ENCODE measurements around the gene RTN4RL2. TPM values are rescaled to one million over a fixed set of nuclear protein-coding genes. Genes with fewer than 3 reads are reported as not detected.

Gene RTN4RL2
- total and polyA plus RNA-seq, 2 donors (not counting 3 experiments of a cell fraction or from before 2014, with no cell fraction given) = 0.35 to 1.3 TPM

- DNase-seq (ENCODE audit: low read depth, low spot score) (no peak), FAIRE-seq (no peak)
- H3K4me2 ChIP-seq (ENCODE audit: insufficient read depth, low read length) = peak overlapping the region; percentile 88
- ChIA-PET POLR2A (no interaction called here), CTCF (interaction anchor here (0.9 to 9.0 kb wide), 7 partner anchors 11 to 128 kb away, joined by 3 to 166 read pairs (median 9); partner anchors contain the start of genes RTN4RL2 and TIMM10)
- H3K9me1 ChIP-seq (replicated peaks; ENCODE audit: control insufficient read depth, extremely low read depth, insufficient read depth, low read length) = no peaks in the 10 kb centered on the region
- BruUV-seq (replicated peaks) = no TSS peak
- peak overlapping the region; percentile 64 to 79 (median 68) for H3K4me3 ChIP-seq (replicated peaks in 1 of 3; ENCODE audit: insufficient read depth in 1 of 3, low read depth in 1 of 3, low read length in 3 of 3)
- dilution Hi-C loops (cut with MboI; ENCODE audit: extremely low pct_ligation_motif_present, low sequenced_read_pairs) (no loop called here), intact Hi-C loops (cut with micrococcal nuclease) (loop anchor here (1.0 kb wide), 1 partner anchor 17 kb away; no protein-coding TSS in a partner anchor)
- TF ChIP-seq EZH2 (IDR thresholded peaks at IDR 0.05; ENCODE audit: borderline replicate concordance, low read depth, low read length, severe bottlenecking) (no peak), GATA2 (IDR thresholded peaks at IDR 0.05; ENCODE audit: insufficient read depth, insufficient read length, low read depth, low read length) (no peak), POLR2AphosphoS5 (IDR thresholded peaks at IDR 0.05; ENCODE audit: insufficient read depth, low read depth, low read length) (no peak), POLR2A (IDR thresholded peaks at IDR 0.05; ENCODE audit: low read depth, low read length) (no peak), MYC (IDR thresholded peaks at IDR 0.05; ENCODE audit: low read depth, low read length) (no peak), CTCF (IDR thresholded peaks at IDR 0.05; ENCODE audit: extremely low read depth in 1 of 2, insufficient read depth in 1 of 2, low read depth in 1 of 2, low read length in 2 of 2) (no peak)
- no peaks in the 10 kb centered on the region for H4K20me1 ChIP-seq (replicated peaks; ENCODE audit: control insufficient read depth, extremely low read depth, insufficient read depth, low read length)
- no peaks in the 10 kb centered on the region for H3K79me2 ChIP-seq (ENCODE audit: control insufficient read depth, insufficient read depth, low read length)
- peak overlapping the region; percentile 62 for H3K9ac ChIP-seq (replicated peaks; ENCODE audit: extremely low read depth, insufficient read depth, low read length)
- no peaks in the 10 kb centered on the region for H3K36me3 ChIP-seq (ENCODE audit: control insufficient read depth in 2 of 2, extremely low read depth in 1 of 2, insufficient read depth in 2 of 2, low read length in 2 of 2)
- no peak overlapping the region for H3K27ac ChIP-seq (ENCODE audit: insufficient read depth, low read depth, low read length)
- peak overlapping the region; percentile 94 for H2AFZ ChIP-seq (ENCODE audit: low read depth, low read length)
- H3K27me3 ChIP-seq (ENCODE audit: control insufficient read depth in 2 of 2, insufficient read depth in 2 of 2, low read length in 2 of 2) = no peaks in the 10 kb centered on the region
- H3K4me1 ChIP-seq (ENCODE audit: control insufficient read depth, extremely low read depth, insufficient read depth, low read length) = peaks cover 9% of the 10 kb centered on the region
- H3K9me3 ChIP-seq (replicated peaks; ENCODE audit: control insufficient read depth, insufficient read depth, low read length) = no peaks in the 10 kb centered on the region
Observed at GRCh38 chr11:57516061-57516443, 55.7 kb downstream of the RTN4RL2 start.

GRCh38 chr11:57521116-57521515 is 60.8 kb downstream of the RTN4RL2 start:
- no peaks in the 10 kb centered on the region for H3K9me3 ChIP-seq (replicated peaks; ENCODE audit: control insufficient read depth, insufficient read depth, low read length)
- H3K9me1 ChIP-seq (replicated peaks; ENCODE audit: control insufficient read depth, extremely low read depth, insufficient read depth, low read length) = no peaks in the 10 kb centered on the region
- peaks cover under 1% of the 10 kb centered on the region for H3K4me1 ChIP-seq (ENCODE audit: control insufficient read depth, extremely low read depth, insufficient read depth, low read length)
- H2AFZ ChIP-seq (ENCODE audit: low read depth, low read length) = no peak overlapping the region
- DNase-seq (ENCODE audit: low read depth, low spot score) = no peak
- intact Hi-C loops (cut with micrococcal nuclease) (no loop called here), dilution Hi-C loops (cut with MboI; ENCODE audit: extremely low pct_ligation_motif_present, low sequenced_read_pairs) (no loop called here)
- H3K27me3 ChIP-seq (ENCODE audit: control insufficient read depth in 2 of 2, insufficient read depth in 2 of 2, low read length in 2 of 2) = no peaks in the 10 kb centered on the region
- ChIA-PET POLR2A (no interaction called here), CTCF (interaction anchor here (1.6 to 9.0 kb wide), 2 partner anchors 28 to 63 kb away, joined by 4 to 166 read pairs; no protein-coding TSS in a partner anchor)
- H3K9ac ChIP-seq (replicated peaks; ENCODE audit: extremely low read depth, insufficient read depth, low read length) = no peak overlapping the region
- no TSS peak for BruUV-seq (replicated peaks)
- H3K4me2 ChIP-seq (ENCODE audit: insufficient read depth, low read length) = no peak overlapping the region
- no peak for FAIRE-seq
- no peak overlapping the region for H3K27ac ChIP-seq (ENCODE audit: insufficient read depth, low read depth, low read length)
- H3K36me3 ChIP-seq (ENCODE audit: control insufficient read depth in 2 of 2, extremely low read depth in 1 of 2, insufficient read depth in 2 of 2, low read length in 2 of 2) = no peaks in the 10 kb centered on the region
- H3K4me3 ChIP-seq (replicated peaks in 1 of 3; ENCODE audit: insufficient read depth in 1 of 3, low read depth in 1 of 3, low read length in 3 of 3) = no peak overlapping the region
- no peaks in the 10 kb centered on the region for H3K79me2 ChIP-seq (ENCODE audit: control insufficient read depth, insufficient read depth, low read length)
- TF ChIP-seq MAX (IDR thresholded peaks at IDR 0.05; ENCODE audit: insufficient read depth, insufficient read length) = no peak
- no peak for TF ChIP-seq POLR2A (IDR thresholded peaks at IDR 0.05; ENCODE audit: low read depth, low read length)
- no peak for TF ChIP-seq CTCF (IDR thresholded peaks at IDR 0.05; ENCODE audit: extremely low read depth in 1 of 2, insufficient read depth in 1 of 2, low read depth in 1 of 2, low read length in 2 of 2)
- no peak for TF ChIP-seq EZH2 (IDR thresholded peaks at IDR 0.05; ENCODE audit: borderline replicate concordance, low read depth, low read length, severe bottlenecking)
- no peak for TF ChIP-seq MYC (IDR thresholded peaks at IDR 0.05; ENCODE audit: low read depth, low read length)
- TF ChIP-seq FOS (IDR thresholded peaks at IDR 0.05; ENCODE audit: borderline replicate concordance, insufficient read depth, low read length) = no peak
- H4K20me1 ChIP-seq (replicated peaks; ENCODE audit: control insufficient read depth, extremely low read depth, insufficient read depth, low read length) = no peaks in the 10 kb centered on the region

Data from endothelial cell of umbilical vein (primary cell).